Testis (tissue), 2 donors: ENCODE results near the gene VKORC1.

ENCODE experiments used
- POLR2A ChIP-seq: fragments of 450-650 bp; IDR thresholded peaks from one replicate; pipeline ENCODE4 v1.6.1; 2017; ENCODE audit warnings: antibody characterized with exemption, mild to moderate bottlenecking, moderate library complexity
- TF ChIP-seq, protein P1 (sequence below), 3 experiments: fragments of 450-650 bp in 2 of 3; fragments of 200-600 bp in 1 of 3; sonication (generic) in 1 of 3; IDR thresholded peaks; one replicate each; pipeline ENCODE4 v1.5.1; 2016 to 2019; ENCODE audit warnings: antibody characterized with exemption in 3 of 3, mild to moderate bottlenecking in 2 of 3, moderate library complexity in 1 of 3

DNA sequence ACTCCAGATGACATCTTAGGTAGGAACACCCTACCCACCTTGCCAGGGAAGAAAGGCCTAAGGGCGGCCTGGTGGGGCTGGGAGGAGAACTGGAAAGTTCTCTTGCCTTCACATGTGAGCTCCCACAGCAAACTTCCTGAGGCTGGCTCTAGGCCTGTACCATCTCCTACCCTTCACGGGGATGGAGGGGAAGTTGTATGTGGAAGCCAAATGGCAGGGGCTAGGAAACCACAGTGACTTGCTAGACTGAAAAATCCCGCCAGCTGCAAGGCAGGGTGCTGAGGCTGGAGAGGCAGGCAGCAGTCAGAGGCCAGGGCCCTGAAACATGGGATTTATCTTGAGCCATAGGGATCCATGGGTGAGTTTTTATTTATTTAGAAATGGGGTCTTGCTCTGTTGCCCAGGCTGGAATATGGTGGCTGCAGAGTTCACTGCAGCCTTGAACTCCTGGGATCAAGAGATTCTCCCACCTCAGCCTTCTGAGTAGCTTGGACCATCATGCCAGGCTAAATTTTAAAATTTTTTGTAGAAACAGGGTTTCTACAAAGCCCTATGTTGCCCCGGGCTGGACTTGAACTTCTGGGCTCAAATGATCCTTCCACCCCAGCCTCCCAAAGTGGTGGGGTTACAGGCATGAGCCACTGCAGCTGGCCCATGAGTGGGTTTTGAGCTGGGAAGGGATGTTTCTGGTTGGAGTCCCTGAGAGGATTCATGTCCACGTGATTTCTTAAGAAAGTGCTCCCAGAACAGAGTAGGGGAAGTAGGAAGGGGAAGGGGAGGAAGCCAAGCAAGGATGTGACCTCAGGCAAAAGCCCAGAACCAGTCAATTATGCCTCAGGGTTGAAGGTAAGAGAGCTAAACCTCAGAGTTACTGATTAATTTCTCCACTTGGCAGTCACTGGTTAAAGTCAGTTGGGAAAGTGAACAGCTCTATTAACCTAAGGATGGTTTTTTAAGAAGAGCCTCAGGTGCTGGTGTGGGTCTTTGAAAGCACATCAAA is 18.8 kb upstream of the VKORC1 start:
- TF ChIP-seq, protein P1, sequence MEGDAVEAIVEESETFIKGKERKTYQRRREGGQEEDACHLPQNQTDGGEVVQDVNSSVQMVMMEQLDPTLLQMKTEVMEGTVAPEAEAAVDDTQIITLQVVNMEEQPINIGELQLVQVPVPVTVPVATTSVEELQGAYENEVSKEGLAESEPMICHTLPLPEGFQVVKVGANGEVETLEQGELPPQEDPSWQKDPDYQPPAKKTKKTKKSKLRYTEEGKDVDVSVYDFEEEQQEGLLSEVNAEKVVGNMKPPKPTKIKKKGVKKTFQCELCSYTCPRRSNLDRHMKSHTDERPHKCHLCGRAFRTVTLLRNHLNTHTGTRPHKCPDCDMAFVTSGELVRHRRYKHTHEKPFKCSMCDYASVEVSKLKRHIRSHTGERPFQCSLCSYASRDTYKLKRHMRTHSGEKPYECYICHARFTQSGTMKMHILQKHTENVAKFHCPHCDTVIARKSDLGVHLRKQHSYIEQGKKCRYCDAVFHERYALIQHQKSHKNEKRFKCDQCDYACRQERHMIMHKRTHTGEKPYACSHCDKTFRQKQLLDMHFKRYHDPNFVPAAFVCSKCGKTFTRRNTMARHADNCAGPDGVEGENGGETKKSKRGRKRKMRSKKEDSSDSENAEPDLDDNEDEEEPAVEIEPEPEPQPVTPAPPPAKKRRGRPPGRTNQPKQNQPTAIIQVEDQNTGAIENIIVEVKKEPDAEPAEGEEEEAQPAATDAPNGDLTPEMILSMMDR (IDR thresholded peaks at IDR 0.05) = no peak
- TF ChIP-seq POLR2A = no peak
